Measurements from ENCODE around the gene CDK7. TPM values are rescaled to one million over a fixed set of nuclear protein-coding genes. Genes with fewer than 3 reads are reported as not detected.
A peak's percentile ranks its signal among the peaks of the same experiment; 100 is the strongest.

Gene CDK7
- total RNA-seq = 10 to 100 TPM; 21.4 to 26.5 (median 22.0) TPM
- 21.3 TPM for total RNA-seq (2013)
- total RNA-seq = 16.2 to 72.2 (median 22.4) reads per million in 29 experiments

DNA sequence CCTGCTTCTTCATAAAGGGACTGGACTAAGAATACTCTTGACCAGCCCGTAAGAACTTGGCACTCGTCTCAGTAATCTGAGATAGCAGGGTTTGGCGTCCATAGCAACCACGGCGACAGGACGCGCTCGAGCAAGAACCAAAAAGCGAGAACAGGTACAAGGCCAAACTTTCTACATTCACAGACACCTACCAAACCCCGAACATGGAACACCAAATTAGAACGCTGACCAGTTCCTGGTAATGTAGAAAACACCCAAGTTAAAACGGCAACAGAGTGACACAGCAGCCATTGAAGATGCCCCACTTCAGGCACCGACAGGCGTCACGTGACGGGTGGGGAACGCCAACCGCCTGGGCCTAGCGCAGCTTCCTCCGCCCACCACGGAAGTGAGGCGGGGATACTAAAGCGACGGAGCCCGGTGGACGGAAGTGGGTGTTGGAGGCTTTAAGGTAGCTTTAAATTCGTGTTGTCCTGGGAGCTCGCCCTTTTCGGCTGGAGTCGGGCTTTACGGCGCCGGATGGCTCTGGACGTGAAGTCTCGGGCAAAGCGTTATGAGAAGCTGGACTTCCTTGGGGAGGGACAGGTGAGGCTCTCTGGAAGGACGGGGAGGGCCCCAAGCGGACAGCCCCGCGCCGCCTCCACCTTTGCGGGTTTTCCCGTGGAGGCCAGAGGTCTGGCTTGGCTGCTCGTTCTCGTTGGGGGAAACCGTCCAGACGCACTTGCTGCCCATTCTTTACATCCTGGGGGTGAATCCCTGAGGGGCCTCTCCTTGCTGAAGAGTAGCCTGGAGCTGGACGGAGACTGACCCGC, at the start of gene CDK7:
CDK7 (plus strand) TSS at position 430 of the 812 bp plus-strand sequence; CDS start at position 520, 90 bp downstream.
- Mint-ChIP-seq H3K27me3 (no peaks in the 10 kb centered on the region), H3K36me3 (peaks cover 22% of the 10 kb centered on the region), H3K4me3 (peak within 1 kb of the TSS; percentile 91 to 96 (median 95)), H3K9me3 (no peaks in the 10 kb centered on the region), H3K27ac (peak within 1 kb of the TSS; percentile 79 to 95), H3K4me1 (peaks cover 40 to 41% (median 40%) of the 10 kb centered on the region in 3 donors)
- Histone ChIP-seq H3K4me1 (ENCODE audit: control insufficient read depth in 1 of 2, extremely low read depth in 1 of 2, insufficient read depth in 2 of 2, low read length in 2 of 2) (peaks cover 14 to 27% of the 10 kb centered on the region in 2 experiments), H3K27ac (ENCODE audit: low read length) (peak within 1 kb of the TSS; percentile 73), H3K27me3 (replicated peaks in 1 of 2; ENCODE audit: control insufficient read depth in 2 of 2, extremely low read depth in 1 of 2, insufficient read depth in 2 of 2, low read length in 1 of 2) (no peaks in the 10 kb centered on the region), H3K36me3 (ENCODE audit: control insufficient read depth in 2 of 2, extremely low read depth in 1 of 2, insufficient read depth in 1 of 2, low read length in 1 of 2) (peaks cover 0 to 7% of the 10 kb centered on the region in 2 donors), H3K4me3 (ENCODE audit: control insufficient read depth in 1 of 2, extremely low read depth in 1 of 2, low read length in 1 of 2) (peak within 1 kb of the TSS; percentile 96 to 98), H3K9me3 (no peaks in the 10 kb centered on the region)
- ATAC-seq (replicated peaks in 1 of 4) (peak; percentile 100), DNase-seq (peak; percentile 79 to 97 (median 91))
- 0% methylated on average over 45 of the region's 49 CpGs for WGBS (ENCODE audit: insufficient coverage)
- POLR2A ChIA-PET = interaction anchor here (0.6 to 1.8 kb wide), 9 partner anchors 10 to 141 kb away, joined by 3 to 7 read pairs (median 5); partner anchors contain the start of genes CCDC125 (in 2 of the 2) and SLC30A5 (in 1 of the 2)
- CTCF ChIA-PET = interaction anchor here in 1 of 2 donors (0.5 to 2.5 kb wide), 10 partner anchors 17 to 141 kb away, joined by 3 to 18 read pairs (median 4); partner anchors contain the start of genes CCDC125, CENPH and SLC30A5

DNA sequence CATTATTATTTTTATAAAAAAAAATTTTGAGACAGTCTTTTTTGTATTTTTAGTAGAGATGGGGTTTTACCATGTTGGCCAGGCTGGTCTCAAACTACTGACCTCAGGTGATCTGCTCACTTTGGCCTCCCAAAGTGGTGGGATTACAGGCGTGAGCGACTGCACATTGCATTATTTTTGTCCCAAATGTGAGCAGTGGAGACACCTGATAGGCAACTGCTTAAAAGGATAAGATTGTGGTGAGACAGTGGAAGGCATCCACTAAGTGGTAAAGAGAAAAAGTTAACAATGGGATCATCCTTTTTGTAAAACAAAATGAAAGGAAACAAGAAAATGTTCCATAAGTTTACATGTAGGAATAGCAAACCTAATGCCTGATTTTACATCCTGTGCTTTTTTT, 47.3 kb upstream of the CDK7 start:
- Histone ChIP-seq H3K36me3 (ENCODE audit: control insufficient read depth in 2 of 2, extremely low read depth in 1 of 2, insufficient read depth in 1 of 2, low read length in 1 of 2) (no peaks in the 10 kb centered on the region), H3K4me1 (ENCODE audit: control insufficient read depth in 1 of 2, extremely low read depth in 1 of 2, insufficient read depth in 2 of 2, low read length in 2 of 2) (peaks cover 5 to 14% of the 10 kb centered on the region in 2 experiments), H3K27me3 (replicated peaks in 1 of 2; ENCODE audit: control insufficient read depth in 2 of 2, extremely low read depth in 1 of 2, insufficient read depth in 2 of 2, low read length in 1 of 2) (no peaks in the 10 kb centered on the region), H3K9me3 (no peaks in the 10 kb centered on the region), H3K4me3 (ENCODE audit: control insufficient read depth in 1 of 2, extremely low read depth in 1 of 2, low read length in 1 of 2) (no peak overlapping the region), H3K27ac (ENCODE audit: low read length) (no peak overlapping the region)
- DNase-seq (no peak), ATAC-seq (replicated peaks in 1 of 4) (no peak)
- CTCF ChIA-PET = no interaction called here
- Mint-ChIP-seq H3K27ac (no peak overlapping the region), H3K9me3 (no peaks in the 10 kb centered on the region), H3K4me1 (peaks cover 11 to 16% (median 15%) of the 10 kb centered on the region in 3 donors), H3K4me3 (peak overlapping the region in 1 of 3 donors; percentile 69), H3K36me3 (peaks cover 4% of the 10 kb centered on the region), H3K27me3 (no peaks in the 10 kb centered on the region)
- POLR2A ChIA-PET = no interaction called here
- 100% methylated on average over 2 of the region's 2 CpGs for WGBS (ENCODE audit: insufficient coverage)

DNA sequence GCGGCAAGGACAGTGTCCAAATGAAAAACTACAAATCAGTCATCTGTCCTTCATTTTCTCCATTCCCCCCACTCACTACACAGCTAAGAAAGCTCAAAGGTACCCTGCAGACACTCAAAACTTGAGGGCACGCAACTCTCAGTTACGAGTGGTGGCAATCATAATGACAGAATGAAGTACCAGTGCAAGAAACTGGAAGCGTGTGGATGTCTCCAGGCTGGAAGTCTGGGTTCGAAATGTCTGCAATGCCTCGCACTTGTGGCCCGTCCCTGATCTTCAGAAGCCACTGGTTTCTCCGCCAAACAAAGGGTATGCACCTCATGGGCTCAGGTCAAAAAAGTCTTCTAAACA, 45.9 kb upstream of the CDK7 start:
- WGBS (ENCODE audit: insufficient coverage) = 33% methylated on average over 6 of the region's 8 CpGs
- peak in 1 of 4 experiments; percentile 15 for ATAC-seq (replicated peaks in 1 of 4)
- peaks cover 11 to 16% (median 15%) of the 10 kb centered on the region in 3 donors for H3K4me1 Mint-ChIP-seq

DNA sequence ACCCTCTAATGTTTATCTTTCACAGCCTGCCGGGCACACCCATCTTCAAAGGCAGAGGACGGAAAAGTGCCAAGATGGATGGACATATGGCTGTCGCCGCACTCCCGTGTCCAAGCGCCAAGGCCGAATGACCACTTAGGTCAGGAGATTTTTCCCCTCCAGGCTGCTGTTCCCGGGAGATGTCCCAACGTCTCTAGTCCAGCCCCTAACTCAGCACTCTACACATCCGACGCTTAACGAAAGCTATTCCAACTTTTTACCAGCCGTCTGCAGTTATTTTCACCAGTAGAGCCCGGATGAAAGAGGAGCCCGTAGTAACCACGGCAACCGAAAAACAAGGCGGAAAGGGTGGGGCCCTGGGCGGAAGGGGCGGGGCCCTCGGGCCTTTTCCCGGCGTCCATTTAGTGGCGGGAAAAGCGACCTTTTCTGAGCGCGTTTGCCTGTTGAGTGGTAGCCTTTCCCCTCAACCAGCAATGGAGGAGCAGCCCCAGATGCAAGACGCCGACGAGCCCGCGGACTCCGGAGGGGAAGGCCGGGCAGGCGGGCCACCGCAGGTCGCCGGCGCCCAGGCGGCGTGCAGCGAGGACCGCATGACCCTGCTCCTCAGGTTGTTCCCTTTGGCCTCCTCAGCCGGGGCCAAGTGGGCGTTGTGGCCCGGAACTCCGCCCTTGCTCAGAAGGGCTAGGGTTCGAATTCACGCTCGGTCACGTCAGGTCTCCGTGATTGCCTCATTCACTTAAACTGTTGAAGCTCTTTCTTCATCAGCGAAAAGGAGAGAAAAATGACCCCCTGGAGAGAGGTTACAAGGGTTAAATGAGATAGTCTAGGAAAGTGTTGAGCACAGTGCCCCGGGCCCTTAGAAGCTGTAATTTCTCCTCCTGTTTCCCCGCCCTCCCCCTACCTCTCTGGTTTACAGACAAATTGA, 45.3 kb upstream of the CDK7 start, which contains the start of gene CENPH:
CENPH (plus strand) TSS at position 422 of the 925 bp plus-strand sequence; CDS start at position 474, 52 bp downstream.
- ATAC-seq (replicated peaks in 1 of 4) (peak; percentile 92 to 98 (median 98)), DNase-seq (peak; percentile 78 to 93 (median 87))
- peak within 1 kb of the TSS; percentile 82 to 88 for H3K4me3 ChIP-seq (ENCODE audit: control insufficient read depth in 1 of 2, extremely low read depth in 1 of 2, low read length in 1 of 2)
- CTCF ChIA-PET = interaction anchor here (0.5 to 2.3 kb wide), 7 partner anchors 45 to 195 kb away, joined by 3 to 13 read pairs (median 4); partner anchors contain the start of genes SLC30A5 (in 2 of the 2) and CDK7 (in 1 of the 2)
- H3K27ac ChIP-seq (ENCODE audit: low read length) = peak within 1 kb of the TSS; percentile 39
- H3K4me1 ChIP-seq (ENCODE audit: control insufficient read depth in 1 of 2, extremely low read depth in 1 of 2, insufficient read depth in 2 of 2, low read length in 2 of 2) = peaks cover 5 to 14% of the 10 kb centered on the region in 2 experiments
- no peaks in the 10 kb centered on the region for H3K27me3 ChIP-seq (replicated peaks in 1 of 2; ENCODE audit: control insufficient read depth in 2 of 2, extremely low read depth in 1 of 2, insufficient read depth in 2 of 2, low read length in 1 of 2)
- H3K4me1 Mint-ChIP-seq = peaks cover 11 to 16% (median 15%) of the 10 kb centered on the region in 3 donors
- peak within 1 kb of the TSS; percentile 89 for H3K4me3 Mint-ChIP-seq
- peaks cover 6% of the 10 kb centered on the region for H3K36me3 Mint-ChIP-seq
- peak within 1 kb of the TSS; percentile 77 to 78 for H3K27ac Mint-ChIP-seq
- H3K27me3 Mint-ChIP-seq = no peaks in the 10 kb centered on the region
- H3K36me3 ChIP-seq (ENCODE audit: control insufficient read depth in 2 of 2, extremely low read depth in 1 of 2, insufficient read depth in 1 of 2, low read length in 1 of 2) = no peaks in the 10 kb centered on the region
- under 1% methylated on average over 48 of the region's 55 CpGs for WGBS (ENCODE audit: insufficient coverage)
- H3K9me3 Mint-ChIP-seq = no peaks in the 10 kb centered on the region
- no peaks in the 10 kb centered on the region for H3K9me3 ChIP-seq
- POLR2A ChIA-PET = interaction anchor here in 1 of 2 donors (0.5 to 0.6 kb wide), 3 partner anchors 23 to 68 kb away, joined by 3 to 12 read pairs (median 3); a partner anchor contains a TSS

More for the DNA sequence above, 45.9 kb upstream of the CDK7 start:
- Histone ChIP-seq H3K4me1 (ENCODE audit: control insufficient read depth in 1 of 2, extremely low read depth in 1 of 2, insufficient read depth in 2 of 2, low read length in 2 of 2) (peaks cover 5 to 14% of the 10 kb centered on the region in 2 experiments), H3K27ac (ENCODE audit: low read length) (peak overlapping the region; percentile 39), H3K36me3 (ENCODE audit: control insufficient read depth in 2 of 2, extremely low read depth in 1 of 2, insufficient read depth in 1 of 2, low read length in 1 of 2) (no peaks in the 10 kb centered on the region), H3K4me3 (ENCODE audit: control insufficient read depth in 1 of 2, extremely low read depth in 1 of 2, low read length in 1 of 2) (peak overlapping the region; percentile 82 to 88), H3K27me3 (replicated peaks in 1 of 2; ENCODE audit: control insufficient read depth in 2 of 2, extremely low read depth in 1 of 2, insufficient read depth in 2 of 2, low read length in 1 of 2) (no peaks in the 10 kb centered on the region), H3K9me3 (no peaks in the 10 kb centered on the region)
- peak in 1 of 35 experiments; percentile 12 for DNase-seq
- no peaks in the 10 kb centered on the region for H3K9me3 Mint-ChIP-seq
- H3K27me3 Mint-ChIP-seq = no peaks in the 10 kb centered on the region
- POLR2A ChIA-PET = interaction anchor here in 1 of 2 donors (0.6 to 0.7 kb wide), 2 partner anchors 22 to 985 kb away, joined by 3 to 12 read pairs; no protein-coding TSS in a partner anchor
- peak overlapping the region; percentile 77 to 78 for H3K27ac Mint-ChIP-seq
- peaks cover 6% of the 10 kb centered on the region for H3K36me3 Mint-ChIP-seq
- H3K4me3 Mint-ChIP-seq = peak overlapping the region; percentile 89
- CTCF ChIA-PET = interaction anchor here in 1 of 2 donors (2.3 kb wide), 1 partner anchor 95 kb away, joined by 13 read pairs; the partner anchor contains the start of gene SLC30A5

DNA sequence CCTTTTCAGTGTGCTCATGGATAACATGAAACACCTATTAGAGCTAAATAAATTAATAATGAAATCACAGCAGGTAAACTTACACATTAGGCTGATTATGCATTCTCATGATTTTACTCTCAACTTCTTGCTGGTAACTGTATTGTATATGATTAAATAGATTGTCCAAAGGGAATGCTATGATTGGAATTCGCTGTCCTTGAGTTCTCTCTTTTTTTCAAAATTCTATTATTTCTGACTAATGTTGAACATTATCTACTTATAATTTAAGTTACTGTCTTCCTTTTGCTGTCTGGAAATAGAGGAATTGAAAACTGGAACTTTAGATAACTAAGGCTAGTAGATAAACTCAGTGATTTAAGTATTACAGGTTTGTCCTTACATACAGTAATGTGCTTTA, 32.2 kb upstream of the CDK7 start:
- Mint-ChIP-seq H3K27ac (no peak overlapping the region), H3K4me1 (no peaks in the 10 kb centered on the region), H3K36me3 (peaks cover 9% of the 10 kb centered on the region), H3K27me3 (no peaks in the 10 kb centered on the region), H3K4me3 (no peak overlapping the region), H3K9me3 (no peaks in the 10 kb centered on the region)
- Histone ChIP-seq H3K4me3 (ENCODE audit: control insufficient read depth in 1 of 2, extremely low read depth in 1 of 2, low read length in 1 of 2) (no peak overlapping the region), H3K27ac (ENCODE audit: low read length) (no peak overlapping the region), H3K9me3 (no peaks in the 10 kb centered on the region), H3K27me3 (replicated peaks in 1 of 2; ENCODE audit: control insufficient read depth in 2 of 2, extremely low read depth in 1 of 2, insufficient read depth in 2 of 2, low read length in 1 of 2) (no peaks in the 10 kb centered on the region), H3K36me3 (ENCODE audit: control insufficient read depth in 2 of 2, extremely low read depth in 1 of 2, insufficient read depth in 1 of 2, low read length in 1 of 2) (peaks cover 0 to 5% of the 10 kb centered on the region in 2 donors), H3K4me1 (ENCODE audit: control insufficient read depth in 1 of 2, extremely low read depth in 1 of 2, insufficient read depth in 2 of 2, low read length in 2 of 2) (no peaks in the 10 kb centered on the region)
- POLR2A ChIA-PET = interaction anchor here in 1 of 2 donors (0.5 kb wide), 1 partner anchor 974 kb away, joined by 5 read pairs; no protein-coding TSS in a partner anchor
- WGBS (ENCODE audit: insufficient coverage) = no CpG with 5 or more reads among the region's 1 CpG
- DNase-seq = no peak
- CTCF ChIA-PET = interaction anchor here in 1 of 2 donors (1.0 kb wide), 1 partner anchor 8 kb away, joined by 3 read pairs; no protein-coding TSS in a partner anchor
- no peak for ATAC-seq (replicated peaks in 1 of 4)

Data from T-cell (primary cell).